MM.1S (cell line): Measurements from ENCODE around the gene PRKCH.

Source experiments
- DNase-seq: peaks from one replicate; pipeline ENCODE4 v3.0.0-alpha.2; 2015
- H2AFZ ChIP-seq: fragments of 300-600 bp; sonication (generic); 2 replicates; pipeline ENCODE4 v1.6.0; 2016; ENCODE audit warnings: antibody characterized with exemption, low read length
- H3F3A ChIP-seq: fragments of 300-600 bp; sonication (generic); 2 replicates; pipeline ENCODE4 v1.6.1; 2016; ENCODE audit warnings: mild to moderate bottlenecking, antibody characterized with exemption, low read length, moderate library complexity, mixed read lengths; ENCODE audit not compliant: insufficient read depth
- H3K27ac ChIP-seq: fragments of 300-600 bp; sonication (generic); 2 replicates; pipeline ENCODE4 v1.5.1; 2016; ENCODE audit warnings: mild to moderate bottlenecking, low read length
- H3K27me3 ChIP-seq: fragments of 300-600 bp; sonication (generic); replicated peaks from 2 replicates; pipeline ENCODE4 v1.6.0; 2016; ENCODE audit warnings: low read length; ENCODE audit not compliant: insufficient read depth
- H3K36me3 ChIP-seq: fragments of 300-600 bp; sonication (generic); replicated peaks from 2 replicates; pipeline ENCODE4 v1.6.1; 2016; ENCODE audit warnings: mild to moderate bottlenecking, low read length, mixed read lengths; ENCODE audit not compliant: insufficient read depth
- H3K4me1 ChIP-seq: fragments of 300-600 bp; sonication (generic); 2 replicates; pipeline ENCODE4 v1.6.1; 2016; ENCODE audit warnings: low read length, mixed read lengths
- H3K4me2 ChIP-seq: fragments of 300-600 bp; sonication (generic); 2 replicates; pipeline ENCODE4 v1.6.0; 2016; ENCODE audit warnings: low read depth, low read length
- H3K4me3 ChIP-seq: fragments of 300-600 bp; sonication (generic); 2 replicates; pipeline ENCODE4 v1.5.1; 2016; ENCODE audit warnings: low read length, mixed read lengths
- H3K79me2 ChIP-seq: fragments of 300-600 bp; sonication (generic); 2 replicates; pipeline ENCODE4 v1.6.1; 2016; ENCODE audit warnings: mixed run types, low read length, mixed read lengths
- H3K9ac ChIP-seq: fragments of 300-600 bp; sonication (generic); 2 replicates; pipeline ENCODE4 v1.6.1; 2016; ENCODE audit warnings: low read length, mixed read lengths
- H3K9me2 ChIP-seq: fragments of 300-600 bp; sonication (generic); replicated peaks from 2 replicates; pipeline ENCODE4 v1.6.1; 2016; ENCODE audit warnings: mild to moderate bottlenecking, low read length, mixed read lengths; ENCODE audit not compliant: insufficient read depth
- H3K9me3 ChIP-seq: fragments of 300-600 bp; sonication (generic); replicated peaks from 2 replicates; pipeline ENCODE4 v1.6.1; 2016; ENCODE audit warnings: mild to moderate bottlenecking, low read length, mixed read lengths; ENCODE audit not compliant: insufficient read depth
- H4K20me1 ChIP-seq: fragments of 300-600 bp; sonication (generic); 2 replicates; pipeline ENCODE4 v1.6.1; 2016; ENCODE audit warnings: mild to moderate bottlenecking, low read length, moderate library complexity, mixed read lengths; ENCODE audit not compliant: insufficient read depth
- EZH2 ChIP-seq: fragments of 300-600 bp; sonication (generic); optimal IDR thresholded peaks from 2 replicates; pipeline ENCODE3; 2017; ENCODE audit warnings: low read depth, mild to moderate bottlenecking, antibody characterized with exemption, low read length, mixed read lengths
- EZH2phosphoT487 ChIP-seq: fragments of 300-600 bp; sonication (generic); IDR thresholded peaks from 2 replicates; pipeline ENCODE4 v1.6.1; 2018; ENCODE audit warnings: antibody characterized with exemption, low read length
- TF ChIP-seq, protein P1 (sequence below): fragments of 300-600 bp; sonication (generic); IDR thresholded peaks from 2 replicates; pipeline ENCODE4 v1.5.1; 2016; ENCODE audit warnings: antibody characterized with exemption, low read length, mixed read lengths

Gene PRKCH

DNA sequence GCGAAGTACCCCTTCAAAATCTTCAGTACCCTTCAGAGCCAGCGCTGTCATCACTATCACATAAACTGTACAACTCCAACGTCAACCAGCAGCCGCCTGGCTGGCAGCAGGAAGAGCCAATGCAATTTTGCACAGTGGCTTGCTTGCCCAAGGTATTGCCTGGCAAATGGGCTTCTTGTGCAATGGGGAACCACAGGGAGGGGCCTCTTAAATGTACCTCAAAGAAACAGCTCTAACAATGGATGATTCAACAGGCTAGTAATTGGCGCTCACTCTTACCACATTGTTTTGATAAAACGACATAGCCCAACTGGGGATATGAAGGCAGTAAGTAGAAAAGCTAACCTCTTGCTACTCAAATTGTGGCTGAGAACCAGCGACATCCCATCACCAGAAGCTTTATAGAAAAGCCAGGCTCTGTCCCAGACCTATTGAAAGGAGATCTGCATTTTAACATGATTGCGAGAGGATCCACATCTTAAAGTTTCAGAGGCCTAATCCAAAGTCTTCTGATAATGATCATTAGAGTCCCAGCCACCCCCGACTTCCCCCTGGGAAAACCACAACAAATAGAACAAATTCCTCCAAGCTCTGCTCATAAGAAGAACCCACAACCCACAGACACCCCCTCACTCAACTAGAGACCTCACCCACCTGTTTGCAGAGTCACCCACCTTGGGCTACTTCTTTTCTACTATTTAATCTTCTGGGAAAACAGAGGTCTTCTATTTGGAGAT lies 248.6 kb downstream of the PRKCH start:
- Histone ChIP-seq H3K4me2 (no peak overlapping the region), H2AFZ (no peak overlapping the region), H3K27me3 (no peaks in the 10 kb centered on the region), H3K4me1 (no peaks in the 10 kb centered on the region; the same call in 1 of the 2 replicates), H3F3A (no peaks in the 10 kb centered on the region), H3K27ac (no peak overlapping the region), H3K36me3 (no peaks in the 10 kb centered on the region), H3K9me3 (no peaks in the 10 kb centered on the region), H3K79me2 (no peaks in the 10 kb centered on the region), H3K9me2 (no peaks in the 10 kb centered on the region), H4K20me1 (no peaks in the 10 kb centered on the region), H3K9ac (no peak overlapping the region), H3K4me3 (no peak overlapping the region)
- no peak for DNase-seq
- TF ChIP-seq EZH2 (no peak), EZH2phosphoT487 (no peak)
- TF ChIP-seq, protein P1, sequence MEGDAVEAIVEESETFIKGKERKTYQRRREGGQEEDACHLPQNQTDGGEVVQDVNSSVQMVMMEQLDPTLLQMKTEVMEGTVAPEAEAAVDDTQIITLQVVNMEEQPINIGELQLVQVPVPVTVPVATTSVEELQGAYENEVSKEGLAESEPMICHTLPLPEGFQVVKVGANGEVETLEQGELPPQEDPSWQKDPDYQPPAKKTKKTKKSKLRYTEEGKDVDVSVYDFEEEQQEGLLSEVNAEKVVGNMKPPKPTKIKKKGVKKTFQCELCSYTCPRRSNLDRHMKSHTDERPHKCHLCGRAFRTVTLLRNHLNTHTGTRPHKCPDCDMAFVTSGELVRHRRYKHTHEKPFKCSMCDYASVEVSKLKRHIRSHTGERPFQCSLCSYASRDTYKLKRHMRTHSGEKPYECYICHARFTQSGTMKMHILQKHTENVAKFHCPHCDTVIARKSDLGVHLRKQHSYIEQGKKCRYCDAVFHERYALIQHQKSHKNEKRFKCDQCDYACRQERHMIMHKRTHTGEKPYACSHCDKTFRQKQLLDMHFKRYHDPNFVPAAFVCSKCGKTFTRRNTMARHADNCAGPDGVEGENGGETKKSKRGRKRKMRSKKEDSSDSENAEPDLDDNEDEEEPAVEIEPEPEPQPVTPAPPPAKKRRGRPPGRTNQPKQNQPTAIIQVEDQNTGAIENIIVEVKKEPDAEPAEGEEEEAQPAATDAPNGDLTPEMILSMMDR = no peak

GRCh38 chr14:61570549-61571290 lies 249.3 kb downstream of the PRKCH start:
- H3K79me2 ChIP-seq = no peaks in the 10 kb centered on the region
- H3K4me1 ChIP-seq = no peaks in the 10 kb centered on the region; the same call in 1 of the 2 replicates
- H3K36me3 ChIP-seq = no peaks in the 10 kb centered on the region
- no peak overlapping the region for H3K4me2 ChIP-seq
- H3K27me3 ChIP-seq = no peaks in the 10 kb centered on the region
- TF ChIP-seq EZH2phosphoT487 (no peak), EZH2 (no peak)
- TF ChIP-seq, protein P1 = no peak
- H2AFZ ChIP-seq = no peak overlapping the region
- no peak for DNase-seq
- no peak overlapping the region for H3K4me3 ChIP-seq
- no peak overlapping the region for H3K9ac ChIP-seq
- no peaks in the 10 kb centered on the region for H3F3A ChIP-seq
- no peaks in the 10 kb centered on the region for H4K20me1 ChIP-seq
- H3K9me2 ChIP-seq = no peaks in the 10 kb centered on the region
- no peaks in the 10 kb centered on the region for H3K9me3 ChIP-seq
- no peak overlapping the region for H3K27ac ChIP-seq

DNA sequence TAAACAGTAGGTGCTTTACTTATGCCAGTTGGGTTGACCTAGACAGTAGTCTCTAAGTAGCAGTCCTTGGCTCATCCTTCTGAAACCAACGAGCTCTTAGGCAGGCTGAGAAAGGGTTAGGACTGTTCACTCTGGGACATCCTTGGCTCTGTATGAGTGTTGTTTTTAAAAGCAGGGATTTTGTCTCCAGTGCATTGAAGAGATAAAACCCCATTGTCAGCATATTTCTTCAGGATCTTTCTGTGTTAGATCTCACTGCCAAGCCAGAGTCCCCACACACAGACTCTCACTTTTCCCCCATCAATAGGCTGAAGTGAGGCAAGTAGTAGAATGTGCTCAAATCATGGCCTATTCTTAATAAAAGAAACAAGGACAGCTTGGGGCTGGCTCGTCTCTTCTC lies 250.5 kb downstream of the PRKCH start:
- no peaks in the 10 kb centered on the region for H3K79me2 ChIP-seq
- no peaks in the 10 kb centered on the region for H3K27me3 ChIP-seq
- H2AFZ ChIP-seq = no peak overlapping the region
- DNase-seq = no peak
- no peak overlapping the region for H3K4me2 ChIP-seq
- H3F3A ChIP-seq = no peaks in the 10 kb centered on the region
- H3K4me1 ChIP-seq = no peaks in the 10 kb centered on the region; the same call in 1 of the 2 replicates
- H3K9me3 ChIP-seq = no peaks in the 10 kb centered on the region
- no peak overlapping the region for H3K27ac ChIP-seq
- no peak overlapping the region for H3K4me3 ChIP-seq
- H4K20me1 ChIP-seq = no peaks in the 10 kb centered on the region
- H3K9ac ChIP-seq = no peak overlapping the region
- no peaks in the 10 kb centered on the region for H3K36me3 ChIP-seq
- TF ChIP-seq, protein P1 = no peak
- TF ChIP-seq EZH2 = no peak
- TF ChIP-seq EZH2phosphoT487 = no peak
- H3K9me2 ChIP-seq = no peaks in the 10 kb centered on the region
